Suppressor macrophage (primary cell): ENCODE data around the gene NPM1.
A peak's percentile ranks its signal among the peaks of the same experiment; 100 is the strongest.
"Not testable (repeated sequence)": the region's sequence is repeated elsewhere in the genome, so short reads cannot be mapped to it uniquely, and the experiment has no call there.

Experiments used
- DNase-seq, 4 experiments: peaks; one replicate each; pipeline ENCODE4 v3.0.0-alpha.2; 2020 to 2022

Gene NPM1

GRCh38 chr5:171386006-171386671 is 1.5 kb upstream of the NPM1 start:
- DNase-seq: no peak

GRCh38 chr5:171386861-171387344 is 746 bp upstream of the NPM1 start:
- DNase-seq: peak in 2 of 4 experiments; percentile 15 to 31

DNA sequence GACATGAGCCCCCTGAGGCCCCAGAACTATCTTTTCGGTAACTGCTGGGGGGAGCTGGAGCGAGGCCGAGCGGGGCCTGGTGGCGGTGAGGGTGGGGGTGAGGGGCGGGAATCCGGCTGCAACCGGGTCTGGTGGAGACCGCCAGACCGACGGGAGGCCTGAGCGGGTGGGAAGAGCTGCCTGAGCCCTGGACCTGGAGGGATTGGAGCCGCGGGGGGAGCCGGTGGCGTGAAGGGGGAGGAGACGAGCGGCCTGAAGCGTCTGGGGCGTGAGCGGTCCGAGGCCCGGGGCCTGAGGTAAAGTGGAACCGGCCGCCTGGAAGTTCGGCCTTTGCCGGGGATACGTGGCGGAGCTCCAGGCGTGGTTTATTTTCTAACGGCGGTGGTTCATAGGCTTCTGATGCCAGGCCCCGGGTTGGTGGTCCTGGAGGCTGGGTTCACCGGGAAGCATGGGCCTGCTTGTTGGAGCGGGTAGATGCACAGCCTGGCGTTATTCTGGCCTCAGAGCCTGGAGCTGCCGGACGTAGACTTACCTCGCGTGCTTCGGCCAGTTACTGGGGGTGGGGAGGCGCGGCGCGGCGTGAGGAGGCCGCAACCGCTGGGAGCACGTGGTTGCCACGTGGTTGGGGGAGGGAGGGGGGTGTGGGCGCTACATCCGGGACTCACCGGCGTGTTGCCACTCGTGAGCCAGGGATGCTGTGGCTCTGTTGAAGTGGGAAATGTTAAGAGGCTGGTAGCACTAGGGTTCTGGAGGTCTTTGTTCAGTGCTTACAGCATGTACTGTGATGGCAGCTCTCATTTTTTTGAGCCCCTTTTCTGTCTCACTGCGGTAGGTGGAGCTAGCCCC is 544 bp downstream of the NPM1 start:
- DNase-seq: peak; percentile 84 to 93 (median 88)

GRCh38 chr5:171388816-171389168 is 1.1 kb downstream of the NPM1 start:
- DNase-seq: peak in 3 of 4 experiments; percentile 5 to 12 (median 7)

DNA sequence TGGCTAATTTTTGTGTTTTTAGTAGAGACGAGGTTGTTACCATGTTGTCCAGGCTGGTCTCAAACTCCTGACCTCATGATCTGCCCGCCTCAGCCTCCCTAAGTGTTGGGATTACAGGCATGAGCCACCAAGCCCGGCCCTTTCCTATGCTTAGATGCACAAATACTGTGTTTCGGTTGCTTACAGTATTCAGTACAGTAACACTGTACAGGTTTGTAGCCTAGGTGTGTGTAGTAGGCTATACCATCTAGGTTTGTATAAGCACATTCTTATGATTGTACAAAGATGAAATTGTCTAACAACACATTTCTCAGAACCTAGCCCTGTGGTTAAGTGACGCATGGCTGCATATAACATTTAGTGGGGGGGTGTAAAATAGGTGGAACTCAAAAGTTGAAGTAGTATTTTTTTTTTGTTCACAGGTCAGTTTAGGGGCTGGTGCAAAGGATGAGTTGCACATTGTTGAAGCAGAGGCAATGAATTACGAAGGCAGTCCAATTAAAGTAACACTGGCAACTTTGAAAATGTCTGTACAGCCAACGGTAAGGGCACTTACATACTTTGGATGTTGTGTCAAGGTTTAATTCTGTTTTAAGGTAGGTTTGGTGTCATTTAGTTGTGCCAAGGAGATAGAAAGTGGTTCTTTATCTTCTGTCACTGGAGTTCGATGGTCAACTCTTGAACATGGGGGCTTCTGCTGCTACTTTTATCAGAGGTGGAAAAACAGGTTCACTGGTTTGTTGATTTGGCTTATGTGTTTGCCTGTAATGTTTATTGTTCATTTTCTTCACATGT is 3.4 kb downstream of the NPM1 start:
- DNase-seq: no peak

GRCh38 chr5:171391996-171392577 is 4.4 kb downstream of the NPM1 start:
- DNase-seq: no peak

DNA sequence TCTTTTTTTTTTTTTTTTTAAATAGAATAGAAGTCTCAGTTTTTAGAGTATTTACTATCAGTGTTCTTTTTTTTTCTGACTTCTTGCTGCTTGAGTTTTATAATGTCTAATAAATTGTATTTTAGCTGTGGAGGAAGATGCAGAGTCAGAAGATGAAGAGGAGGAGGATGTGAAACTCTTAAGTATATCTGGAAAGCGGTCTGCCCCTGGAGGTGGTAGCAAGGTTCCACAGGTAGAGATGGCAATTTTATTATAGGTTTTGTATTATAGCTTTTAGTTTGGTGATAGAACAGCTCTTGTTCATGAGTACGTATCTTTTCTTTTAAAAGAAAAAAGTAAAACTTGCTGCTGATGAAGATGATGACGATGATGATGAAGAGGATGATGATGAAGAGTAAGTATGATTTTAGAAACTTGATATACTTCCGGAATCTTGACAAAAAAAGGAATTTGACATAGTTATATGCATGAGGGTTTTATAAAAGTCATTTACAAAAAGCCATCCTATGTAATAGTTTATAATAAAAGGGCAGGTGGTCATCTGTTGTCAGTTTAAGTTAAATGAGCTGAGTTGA is 5.0 kb downstream of the NPM1 start:
- DNase-seq: no peak

DNA sequence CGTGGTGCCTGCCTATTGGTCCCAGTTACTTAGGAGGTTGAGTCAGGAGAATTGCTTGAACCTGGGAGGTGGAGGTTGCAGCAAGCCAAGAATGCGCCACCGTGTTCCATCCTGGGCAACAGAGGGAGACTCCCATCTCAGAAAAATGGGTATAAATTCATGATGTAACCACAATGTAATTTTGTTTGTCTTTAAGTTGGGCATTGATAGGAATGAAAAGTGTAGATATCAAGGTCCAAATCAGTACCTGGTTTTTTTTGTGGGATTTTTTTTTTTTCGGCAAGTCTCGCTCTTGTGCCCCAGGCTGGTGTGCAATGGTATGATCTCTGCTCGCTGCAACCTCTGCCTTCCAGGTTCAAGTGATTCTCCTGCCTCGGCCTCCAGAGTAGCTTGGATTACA is 7.4 kb downstream of the NPM1 start:
- no peak for DNase-seq

- DNase-seq: not testable (repeated sequence)
Observed at GRCh38 chr5:171396583-171396982, 8.9 kb downstream of the NPM1 start.

DNA sequence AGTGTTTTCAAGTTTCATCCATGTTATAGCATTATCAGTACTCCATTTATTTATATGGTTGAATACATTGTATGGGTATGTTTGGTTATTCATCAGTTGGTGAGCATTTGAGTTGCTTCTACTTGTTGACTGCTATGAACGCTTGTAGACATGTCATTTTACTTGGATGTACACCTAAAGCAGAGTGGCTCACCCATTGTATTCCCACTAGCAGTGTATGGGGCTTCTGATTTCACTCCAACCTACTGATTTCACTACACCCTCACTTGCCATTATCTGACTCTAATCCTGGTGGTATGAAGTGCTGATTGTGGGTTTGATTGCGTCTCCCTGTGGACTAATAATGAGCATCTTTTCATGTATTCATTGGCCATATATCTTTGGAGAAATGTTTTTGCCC is 9.5 kb downstream of the NPM1 start:
- DNase-seq: no peak

DNA sequence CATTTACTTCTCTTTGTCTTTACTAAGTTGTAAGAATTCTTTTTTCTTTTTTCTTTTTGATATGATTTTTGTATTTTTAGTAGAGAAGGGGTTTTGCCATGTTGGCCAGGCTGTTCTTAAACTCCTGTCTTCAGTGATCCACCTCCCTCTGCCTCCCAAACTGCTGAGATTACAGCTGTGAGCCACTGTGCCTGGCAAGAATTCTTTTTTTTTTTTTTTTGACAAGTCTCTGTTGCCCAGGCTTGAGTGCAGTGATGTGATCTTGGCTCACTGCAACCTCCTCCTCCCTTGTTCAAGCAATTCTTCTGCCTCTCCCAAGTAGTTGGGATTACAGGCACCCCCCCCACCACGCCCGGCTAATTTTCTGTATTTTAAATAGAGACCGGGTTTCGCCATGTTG is 9.9 kb downstream of the NPM1 start:
- no peak for DNase-seq

DNA sequence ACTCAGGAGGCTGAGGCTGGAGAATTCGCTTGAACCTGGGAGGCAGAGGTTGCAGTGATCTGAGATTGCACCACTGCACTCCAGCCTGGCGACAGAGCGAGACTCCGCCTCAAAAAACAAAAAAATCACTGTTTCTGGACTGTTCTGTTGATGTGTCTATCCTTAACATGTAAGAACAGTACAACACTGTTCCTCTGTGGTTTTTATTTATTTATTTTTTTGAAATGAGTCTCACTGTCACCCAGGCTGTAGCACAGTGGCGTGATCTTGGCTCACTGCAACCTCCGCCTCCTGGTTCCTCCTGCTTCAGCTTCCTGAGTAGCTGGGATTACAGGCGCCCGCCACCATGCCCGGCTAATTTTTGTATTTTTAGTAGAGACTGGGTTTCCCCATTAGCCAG is 11.0 kb downstream of the NPM1 start:
- DNase-seq: peak in 3 of 4 experiments; percentile 15 to 34 (median 20)

DNA sequence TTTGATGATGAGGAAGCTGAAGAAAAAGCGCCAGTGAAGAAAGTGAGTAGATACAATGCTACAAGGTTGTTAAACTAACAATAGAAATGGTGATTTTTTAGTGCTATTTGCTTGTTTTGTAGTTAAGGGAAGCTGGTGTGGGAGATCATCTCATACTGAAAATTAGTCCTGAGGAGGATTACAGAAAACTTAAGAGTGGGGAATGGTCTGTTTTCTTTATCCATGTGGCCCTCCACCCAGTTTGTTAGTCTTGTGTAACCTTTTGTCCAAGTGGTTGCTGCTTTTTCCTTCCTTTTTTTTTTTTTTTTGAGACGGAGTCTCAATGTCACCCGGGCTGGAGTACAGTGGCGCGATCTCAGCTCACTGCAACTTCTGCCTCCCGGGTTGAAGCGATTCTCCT is 12.5 kb downstream of the NPM1 start:
- DNase-seq: no peak

DNA sequence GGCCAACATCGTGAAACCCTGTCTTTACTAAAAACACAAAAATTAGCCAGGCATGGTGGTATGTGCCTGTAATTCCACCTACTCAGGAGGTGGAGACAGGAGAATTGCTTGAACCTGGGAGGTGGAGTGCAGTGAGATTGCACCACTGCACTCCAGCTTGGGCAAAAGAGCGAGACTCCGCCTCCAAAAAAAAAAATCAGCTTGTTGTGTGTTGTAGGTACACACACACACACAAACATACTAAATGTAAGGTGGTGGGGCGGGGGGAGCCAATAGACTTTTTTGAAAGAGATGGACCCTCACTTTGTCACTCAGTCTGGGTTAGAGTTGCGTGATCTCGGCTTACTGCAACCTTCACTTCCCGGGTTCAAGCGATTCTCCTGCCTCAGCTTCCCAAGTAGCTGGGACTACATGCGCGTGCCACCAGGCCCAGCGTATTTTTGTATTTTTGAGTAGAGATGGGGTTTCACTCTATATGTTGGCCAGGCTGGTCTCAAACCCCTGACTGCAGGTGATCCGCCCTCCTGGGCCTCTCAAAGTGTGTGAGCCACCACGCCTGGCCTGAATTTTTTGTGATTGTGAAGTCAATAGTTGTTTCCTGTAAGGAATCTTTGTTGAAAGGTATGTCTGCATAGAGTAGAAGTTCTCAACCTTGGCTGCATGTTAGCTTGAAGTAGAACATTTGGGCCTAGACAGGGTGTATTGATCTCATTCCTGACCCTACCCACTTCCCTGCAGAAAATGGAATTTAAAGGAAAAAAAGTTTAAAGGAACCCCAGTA is 13.7 kb downstream of the NPM1 start:
- no peak for DNase-seq

DNA sequence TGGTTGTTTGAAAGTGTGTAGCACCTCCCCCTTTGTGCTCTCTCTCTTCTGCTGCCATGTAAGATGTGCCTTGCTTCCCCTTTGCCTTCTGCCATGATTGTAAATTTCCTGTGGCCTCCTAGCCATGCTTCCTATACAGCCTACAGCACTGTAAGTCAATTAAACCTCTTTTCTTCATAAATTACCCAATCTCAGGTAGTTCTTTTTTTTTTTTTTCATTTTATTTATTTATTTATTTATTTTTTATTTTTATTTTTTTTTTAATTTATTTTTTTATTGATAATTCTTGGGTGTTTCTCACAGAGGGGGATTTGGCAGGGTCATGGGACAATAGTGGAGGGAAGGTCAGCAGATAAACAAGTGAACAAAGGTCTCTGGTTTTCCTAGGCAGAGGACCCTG is 15.1 kb downstream of the NPM1 start:
- not testable (repeated sequence) for DNase-seq

GRCh38 chr5:171405615-171406014 is 18.0 kb downstream of the NPM1 start:
- peak in 2 of 4 experiments; percentile 17 to 24 for DNase-seq

GRCh38 chr5:171407234-171407633 is 19.6 kb downstream of the NPM1 start:
- DNase-seq: no peak

- DNase-seq: no peak
Observed at GRCh38 chr5:171409164-171410136, 21.8 kb downstream of the NPM1 start.

- no peak for DNase-seq
Observed at GRCh38 chr5:171410181-171410580, 22.5 kb downstream of the NPM1 start.

DNA sequence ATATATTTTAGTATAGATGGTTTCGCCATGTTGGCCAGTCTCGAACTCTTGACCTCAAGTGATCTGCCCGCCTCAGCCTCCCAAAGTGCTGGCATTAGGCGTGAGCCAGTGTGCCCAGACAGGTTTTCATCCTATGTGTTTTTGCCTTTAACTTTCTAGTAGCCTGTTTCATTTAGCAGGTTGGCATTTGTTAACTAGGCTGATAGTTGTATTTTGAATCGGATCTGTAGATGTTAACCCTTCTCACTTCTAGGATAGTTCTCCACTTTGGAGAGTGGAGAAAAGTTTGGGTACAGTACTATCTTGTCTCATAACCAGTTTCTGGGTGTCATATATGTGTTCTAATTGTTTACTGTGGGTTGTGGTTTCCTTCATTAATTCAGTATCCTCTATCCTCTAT is 24.5 kb downstream of the NPM1 start:
- DNase-seq: no peak
